HG03565 (cell line): ENCODE data around the gene NUDT6.
A peak's percentile ranks its signal among the peaks of the same experiment; 100 is the strongest.
"Not testable (repeated sequence)": the region's sequence is repeated elsewhere in the genome, so short reads cannot be mapped to it uniquely, and the experiment has no call there.

ENCODE experiments used
- ATAC-seq: cut with Tn5 transposase; IDR thresholded peaks from one replicate; pipeline ENCODE4 v1.9.1; 2021; ENCODE audit warnings: mild to moderate bottlenecking, moderate library complexity; ENCODE audit not compliant: unreplicated experiment

NUDT6 gene, protein sequence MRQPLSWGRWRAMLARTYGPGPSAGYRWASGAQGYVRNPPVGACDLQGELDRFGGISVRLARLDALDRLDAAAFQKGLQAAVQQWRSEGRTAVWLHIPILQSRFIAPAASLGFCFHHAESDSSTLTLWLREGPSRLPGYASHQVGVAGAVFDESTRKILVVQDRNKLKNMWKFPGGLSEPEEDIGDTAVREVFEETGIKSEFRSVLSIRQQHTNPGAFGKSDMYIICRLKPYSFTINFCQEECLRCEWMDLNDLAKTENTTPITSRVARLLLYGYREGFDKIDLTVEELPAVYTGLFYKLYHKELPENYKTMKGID

GRCh38 chr4:122921971-122922876 is at the start of gene NUDT6:
Gene NUDT6, minus strand, starts transcription at chr4:122922597. Its CDS starts 25 bp downstream, at chr4:122922572.
- peak; percentile 48 for ATAC-seq

DNA sequence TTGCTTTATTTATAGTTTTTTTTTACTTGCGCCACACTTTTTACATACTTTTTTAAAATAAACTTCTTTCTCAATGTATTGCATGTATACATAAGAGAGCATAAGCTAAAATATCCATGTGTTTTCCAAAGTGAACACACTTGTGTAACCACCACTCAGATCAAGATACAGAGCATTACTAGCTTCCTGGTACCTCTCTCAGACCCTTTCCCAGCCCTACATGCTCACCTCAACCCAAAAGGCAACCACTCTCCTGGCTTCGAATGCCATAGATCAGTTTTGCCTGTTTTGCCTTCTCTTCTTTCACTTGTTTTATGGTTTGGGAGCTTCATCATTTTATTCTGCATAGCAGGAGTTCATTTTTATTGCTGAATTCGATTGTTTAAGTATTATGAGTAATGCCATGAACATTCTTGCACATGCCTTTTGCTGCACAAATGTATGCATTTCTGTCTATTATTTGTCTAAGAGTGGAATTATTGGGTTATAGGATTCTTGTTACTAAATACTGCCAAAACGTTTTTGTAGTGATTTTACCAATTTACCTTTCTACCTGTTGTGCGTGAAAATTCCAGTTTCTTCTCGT is 45.9 kb upstream of the NUDT6 start:
- no peak for ATAC-seq

DNA sequence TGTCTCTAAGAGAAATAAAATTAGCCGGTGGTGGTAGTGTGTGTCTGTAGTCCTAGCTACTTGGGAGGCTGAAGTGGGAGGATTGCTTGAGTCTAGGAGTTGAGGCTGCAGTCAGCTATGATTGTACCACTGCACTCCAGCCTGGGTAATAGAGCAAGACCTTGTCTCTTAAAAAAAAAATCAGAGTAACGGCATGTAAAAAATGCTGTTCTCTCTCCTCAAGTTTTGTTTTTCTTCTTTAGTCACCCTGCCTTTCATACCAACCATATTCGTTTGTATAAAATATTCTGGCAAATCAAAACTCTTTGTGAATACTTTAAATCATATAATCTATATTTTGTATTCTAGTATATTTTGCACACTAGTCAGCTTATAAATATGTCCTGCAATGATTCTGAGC is 44.8 kb upstream of the NUDT6 start:
- ATAC-seq = no peak

DNA sequence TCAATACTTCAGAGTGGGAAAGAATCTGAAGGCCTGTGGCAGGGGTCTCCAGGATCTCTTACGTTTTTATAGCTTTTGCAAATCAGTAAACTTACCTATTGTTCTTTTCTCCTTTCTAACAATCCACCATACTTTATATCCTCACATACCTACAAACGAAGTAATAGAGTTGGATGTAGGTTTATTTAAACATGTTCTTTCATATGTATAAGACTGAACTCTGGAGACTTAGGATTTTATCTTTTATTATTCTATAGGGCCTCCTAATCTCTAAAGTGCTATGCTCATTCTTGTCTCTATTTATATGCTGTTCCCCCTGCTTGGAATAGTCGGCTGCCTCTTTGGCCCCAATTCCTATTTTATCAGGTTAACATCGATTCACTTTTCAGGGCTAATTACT is 43.8 kb upstream of the NUDT6 start:
- no peak for ATAC-seq

GRCh38 chr4:122963216-122963615 is 40.8 kb upstream of the NUDT6 start:
- no peak for ATAC-seq

DNA sequence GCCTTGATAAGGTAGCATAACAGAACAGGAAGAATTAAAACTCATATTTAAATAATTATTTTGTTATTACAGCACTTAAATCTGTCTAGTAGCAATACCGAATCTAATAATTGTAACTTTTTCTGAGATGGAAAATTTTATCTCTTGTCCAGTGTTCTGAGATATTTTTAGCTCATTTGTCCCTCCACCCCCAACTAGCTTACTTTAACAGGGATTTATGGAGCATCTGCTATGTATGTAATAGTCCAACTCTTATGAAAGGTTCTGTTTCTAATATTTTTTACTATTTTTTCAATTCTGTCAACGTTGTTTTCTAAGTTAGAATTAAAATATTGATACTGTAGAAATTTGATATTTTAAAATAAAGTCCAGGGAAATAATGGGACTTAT is 38.2 kb upstream of the NUDT6 start:
- no peak for ATAC-seq

- ATAC-seq = no peak
Measured at GRCh38 chr4:122959981-122960610, 37.7 kb upstream of the NUDT6 start.

GRCh38 chr4:122959441-122959840 is 37.0 kb upstream of the NUDT6 start:
- ATAC-seq = no peak

DNA sequence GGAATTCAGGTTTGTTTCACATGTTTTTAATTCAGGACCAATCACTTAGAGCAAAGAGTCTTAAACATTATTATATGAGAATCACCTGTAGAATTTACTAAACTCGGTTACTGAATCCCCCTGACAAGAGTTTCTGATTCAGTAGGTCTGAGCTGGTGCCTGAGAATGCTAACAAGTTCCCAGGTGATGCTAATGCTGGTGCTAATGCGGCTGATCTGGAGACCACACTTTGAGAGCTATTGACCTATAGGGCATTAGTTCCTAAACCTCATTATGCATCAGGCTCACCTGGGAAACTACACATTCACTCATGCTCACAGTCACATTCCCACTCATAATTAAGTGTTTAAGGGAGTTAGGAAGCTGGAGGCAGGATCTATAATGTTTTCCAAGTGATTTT is 36.1 kb upstream of the NUDT6 start:
- ATAC-seq = no peak

GRCh38 chr4:122953924-122954323 is 31.5 kb upstream of the NUDT6 start:
- no peak for ATAC-seq

- ATAC-seq = no peak
Measured at GRCh38 chr4:122952028-122952427, 29.6 kb upstream of the NUDT6 start.

GRCh38 chr4:122948671-122949070 is 26.3 kb upstream of the NUDT6 start:
- no peak for ATAC-seq

- ATAC-seq = no peak
Measured at GRCh38 chr4:122946142-122946541, 23.7 kb upstream of the NUDT6 start.

DNA sequence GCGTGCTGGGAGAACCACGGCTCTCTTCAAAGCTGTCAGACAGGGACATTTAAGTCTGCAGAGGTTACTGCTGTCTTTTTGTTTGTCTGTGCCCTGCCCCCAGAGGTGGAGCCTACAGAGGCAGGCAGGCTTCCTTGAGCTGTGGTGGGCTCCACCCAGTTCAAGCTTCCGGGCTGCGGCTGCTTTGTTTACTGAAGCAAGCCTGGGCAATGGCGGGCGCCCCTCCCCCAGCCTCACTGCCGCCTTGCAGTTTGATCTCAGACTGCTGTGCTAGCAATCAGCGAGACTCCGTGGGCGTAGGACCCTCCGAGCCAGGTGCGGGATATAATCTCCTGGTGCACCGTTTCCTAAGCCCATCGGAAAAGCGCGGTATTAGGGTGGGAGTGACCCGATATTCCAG is 22.7 kb upstream of the NUDT6 start:
- not testable (repeated sequence) for ATAC-seq

DNA sequence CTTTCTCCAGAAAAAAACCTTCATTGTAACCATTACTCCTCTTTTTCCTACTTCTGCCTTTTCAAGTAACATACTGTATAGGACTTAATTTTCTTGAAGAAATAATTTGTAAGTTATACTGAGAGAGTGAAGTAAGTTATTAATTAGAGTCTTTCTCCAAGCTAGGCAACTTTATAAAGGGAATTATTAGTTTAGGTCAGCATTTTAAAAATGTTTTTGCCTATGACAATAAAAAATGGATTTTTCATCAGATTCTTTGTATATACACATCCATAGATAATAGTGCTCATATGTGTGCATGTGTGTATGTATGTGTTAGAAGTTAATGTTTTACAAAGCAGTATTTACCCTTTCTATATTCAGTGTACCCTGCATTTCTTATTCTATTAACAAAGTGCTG is 10.4 kb upstream of the NUDT6 start:
- no peak for ATAC-seq

DNA sequence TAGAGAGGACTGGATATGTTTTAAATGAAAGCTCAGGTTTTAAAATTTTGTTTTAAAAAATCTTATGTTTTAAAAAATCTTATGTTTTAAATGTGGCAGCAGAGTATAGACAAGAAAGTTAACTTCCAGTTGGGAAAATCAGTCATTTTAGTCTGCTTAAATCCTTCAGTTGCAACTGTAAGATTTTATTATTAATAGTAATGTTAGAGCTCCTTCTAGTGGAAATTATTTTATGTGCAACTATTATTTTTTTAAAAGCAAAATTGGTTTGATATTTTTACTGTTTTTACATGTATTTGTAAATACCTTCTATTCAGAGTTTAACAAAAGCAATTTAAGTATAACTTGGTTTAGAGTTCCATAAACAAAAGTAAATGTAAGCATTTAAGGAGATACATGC is 8.5 kb upstream of the NUDT6 start:
- no peak for ATAC-seq

GRCh38 chr4:122928930-122929329 is 6.5 kb upstream of the NUDT6 start:
- ATAC-seq = no peak

- ATAC-seq = peak; percentile 91
Measured at GRCh38 chr4:122922877-122923511, 597 bp upstream of the NUDT6 start.

- ATAC-seq = no peak
Measured at GRCh38 chr4:122921300-122921699, 1.1 kb downstream of the NUDT6 start.

- ATAC-seq = no peak
Measured at GRCh38 chr4:122920473-122920872, 1.9 kb downstream of the NUDT6 start.

- no peak for ATAC-seq
Measured at GRCh38 chr4:122917731-122918130, 4.7 kb downstream of the NUDT6 start.
